ENCODE measurements around the gene REM2. TPM values are rescaled to one million over a fixed set of nuclear protein-coding genes. Genes with fewer than 3 reads are reported as not detected.

The REM2 gene
- polyA plus RNA-seq, 1 of the 3 experiments (the other 2 are of a cell fraction): 0.26 TPM

DNA sequence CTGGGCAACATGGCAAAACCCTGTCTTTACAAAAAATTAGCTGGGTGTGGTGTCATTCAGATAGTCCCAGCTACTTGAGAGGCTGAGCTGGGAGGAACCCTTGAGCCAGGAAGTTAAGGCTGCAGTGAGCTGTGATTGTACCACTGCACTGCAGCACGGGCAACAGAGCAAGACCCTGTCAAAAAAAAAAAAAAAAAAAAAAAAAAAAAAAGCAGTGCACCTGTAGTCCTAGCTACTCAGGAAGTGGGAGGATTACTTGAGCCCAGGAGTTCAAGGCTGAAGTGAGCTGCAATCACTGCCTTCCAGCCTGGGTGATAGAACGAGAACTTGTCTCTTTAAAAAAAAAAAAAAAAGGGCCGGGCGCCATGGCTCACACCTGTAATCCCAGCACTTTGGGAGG is 5.6 kb downstream of the REM2 start:
- Histone ChIP-seq H3K4me2 (no peak overlapping the region), H3K9me3 (no peaks in the 10 kb centered on the region), H3F3A (replicated peaks; ENCODE audit: insufficient read depth) (no peaks in the 10 kb centered on the region), H2AFZ (ENCODE audit: low read depth) (no peak overlapping the region), H4K20me1 (ENCODE audit: insufficient read depth) (no peaks in the 10 kb centered on the region), H3K36me3 (replicated peaks in 1 of 2; ENCODE audit: control insufficient read depth in 1 of 2, insufficient read depth in 2 of 2, low read length in 1 of 2) (no peaks in the 10 kb centered on the region), H3K79me2 (ENCODE audit: insufficient read depth) (peaks cover 6% of the 10 kb centered on the region; the same call in 1 of the 2 replicates), H3K4me1 (ENCODE audit: control insufficient read depth in 1 of 2, insufficient read depth in 2 of 2, low read depth in 1 of 2, low read length in 1 of 2) (peaks cover 8 to 26% of the 10 kb centered on the region in 2 experiments; a peak in 2 of 4 replicates), H3K9me2 (no peaks in the 10 kb centered on the region), H3K27ac (ENCODE audit: low read depth in 2 of 2, low read length in 1 of 2) (no peak overlapping the region), H3K9ac (no peak overlapping the region), H3K4me3 (ENCODE audit: low read depth in 2 of 2, low read length in 1 of 2) (no peak overlapping the region), H3K27me3 (ENCODE audit: insufficient read depth) (no peaks in the 10 kb centered on the region)
- WGBS (ENCODE audit: low lambda C conversion rate): 91% methylated on average over 4 of the region's 4 CpGs
- CTCF ChIA-PET: interaction anchor here (1.1 to 13.0 kb wide), 8 partner anchors 12 to 330 kb away, joined by 3 to 96 read pairs (median 6); no protein-coding TSS in a partner anchor
- no peak for DNase-seq
- no peak for TF ChIP-seq GATA2 (CRISPR knock-in tag; IDR thresholded peaks at IDR 0.05)
- TF ChIP-seq NFIC (IDR thresholded peaks at IDR 0.05; ENCODE audit: borderline replicate concordance): no peak
- TF ChIP-seq USF2 (IDR thresholded peaks at IDR 0.05; ENCODE audit: borderline replicate concordance, low read depth, low read length): no peak
- TF ChIP-seq PBX3 (IDR thresholded peaks at IDR 0.05): no peak
- no peak for TF ChIP-seq CHD2 (IDR thresholded peaks at IDR 0.05; ENCODE audit: low read length, partially characterized antibody)
- TF ChIP-seq, protein P1, sequence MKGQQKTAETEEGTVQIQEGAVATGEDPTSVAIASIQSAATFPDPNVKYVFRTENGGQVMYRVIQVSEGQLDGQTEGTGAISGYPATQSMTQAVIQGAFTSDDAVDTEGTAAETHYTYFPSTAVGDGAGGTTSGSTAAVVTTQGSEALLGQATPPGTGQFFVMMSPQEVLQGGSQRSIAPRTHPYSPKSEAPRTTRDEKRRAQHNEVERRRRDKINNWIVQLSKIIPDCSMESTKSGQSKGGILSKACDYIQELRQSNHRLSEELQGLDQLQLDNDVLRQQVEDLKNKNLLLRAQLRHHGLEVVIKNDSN (IDR thresholded peaks at IDR 0.05; ENCODE audit: borderline replicate concordance, low read depth): no peak
- no peak for TF ChIP-seq TAF1 (IDR thresholded peaks at IDR 0.05; ENCODE audit: borderline replicate concordance, low read depth, low read length)
- TF ChIP-seq RFX5 (IDR thresholded peaks at IDR 0.05; ENCODE audit: low read length): no peak
- TF ChIP-seq MAX (IDR thresholded peaks at IDR 0.05; ENCODE audit: low read depth): no peak
- TF ChIP-seq FOSL2 (IDR thresholded peaks at IDR 0.05; ENCODE audit: borderline replicate concordance, low read depth): no peak
- no peak for TF ChIP-seq CTCF (IDR thresholded peaks at IDR 0.05)
- no peak for TF ChIP-seq REST (IDR thresholded peaks at IDR 0.05; ENCODE audit: low read depth, low read length)
- no peak for TF ChIP-seq MXI1 (IDR thresholded peaks at IDR 0.05; ENCODE audit: low read depth, low read length)
- TF ChIP-seq YY1 (IDR thresholded peaks at IDR 0.05; ENCODE audit: low read depth): no peak
- TF ChIP-seq FOXM1 (IDR thresholded peaks at IDR 0.05; ENCODE audit: low read depth): no peak
- TF ChIP-seq RAD21 (IDR thresholded peaks at IDR 0.05; ENCODE audit: low read length): no peak
- no peak for TF ChIP-seq RXRA (IDR thresholded peaks at IDR 0.05; ENCODE audit: borderline replicate concordance, low read depth)
- POLR2A ChIA-PET: interaction anchor here (1.7 kb wide), 1 partner anchor 17 kb away, joined by 3 read pairs; the partner anchor contains the start of gene LRP10
